OCI-LY7 (cell line): ENCODE results near the gene DIAPH2. TPM values are rescaled to one million over a fixed set of nuclear protein-coding genes. Genes with fewer than 3 reads are reported as not detected.

Experiments used
- BruUV-seq: library from RNA; stranded (reverse); fragments of 400-500 nt; replicated peaks from 2 replicates; lab custom pipeline; 2021; lab: Mats Ljungman, UMichigan
- CTCF ChIA-PET: fragments of 300-600 bp; sonication (Branson Sonifier 250); formaldehyde crosslinking; loops from one replicate; lab custom pipeline; 2022; ENCODE audit warnings: antibody characterized with exemption; ENCODE audit not compliant: unreplicated experiment; lab: Charles Lee
- POLR2A ChIA-PET: fragments of 300-600 bp; sonication (Branson Sonifier 250); formaldehyde crosslinking; loops from one replicate; lab custom pipeline; 2022; ENCODE audit warnings: antibody characterized with exemption; lab: Charles Lee
- DNase-seq: peaks from one replicate; pipeline ENCODE4 v3.0.0-alpha.2; 2015; ENCODE audit warnings: low spot score
- H2AFZ ChIP-seq: fragments of 200-600 bp; sonication (generic), shearing (Covaris generic); 2 replicates; pipeline ENCODE4 v1.6.1; 2014; ENCODE audit warnings: mild to moderate bottlenecking, antibody characterized with exemption, low read length, moderate library complexity
- H3K27ac ChIP-seq: fragments of 200-600 bp; sonication (generic); 2 replicates; pipeline ENCODE4 v1.5.1; 2014; ENCODE audit warnings: mixed run types, low read depth, mild to moderate bottlenecking, moderate library complexity, low read length, inconsistent platforms; ENCODE audit not compliant: poor library complexity, severe bottlenecking
- H3K36me3 ChIP-seq: fragments of 200-600 bp; sonication (generic); 2 replicates; pipeline ENCODE4 v1.6.1; 2014; ENCODE audit warnings: mild to moderate bottlenecking, antibody characterized with exemption, low read length, moderate library complexity, mixed read lengths; ENCODE audit not compliant: insufficient read depth
- H3K4me1 ChIP-seq: fragments of 200-600 bp; sonication (generic); 2 replicates; pipeline ENCODE4 v1.5.1; 2014; ENCODE audit warnings: mild to moderate bottlenecking, low read length; ENCODE audit not compliant: insufficient read depth, poor library complexity, severe bottlenecking
- H3K4me2 ChIP-seq: fragments of 200-600 bp; sonication (generic); 2 replicates; pipeline ENCODE4 v1.6.1; 2014; ENCODE audit warnings: mild to moderate bottlenecking, low read length
- H3K4me3 ChIP-seq: fragments of 200-600 bp; sonication (generic); 2 replicates; pipeline ENCODE4 v1.5.1; 2014; ENCODE audit warnings: mild to moderate bottlenecking, low read depth, low read length; ENCODE audit not compliant: poor library complexity, severe bottlenecking
- H3K79me2 ChIP-seq: fragments of 200-600 bp; sonication (generic); 2 replicates; pipeline ENCODE4 v1.6.1; 2016; ENCODE audit warnings: low read depth, mild to moderate bottlenecking, low read length, moderate library complexity, mixed read lengths; ENCODE audit not compliant: insufficient read depth
- H3K9me2 ChIP-seq: fragments of 200-600 bp; sonication (generic); 2 replicates; pipeline ENCODE4 v1.6.1; 2016; ENCODE audit warnings: mild to moderate bottlenecking, low read length, mixed read lengths; ENCODE audit not compliant: insufficient read depth
- H3K9me3 ChIP-seq: fragments of 200-600 bp; sonication (generic); 2 replicates; pipeline ENCODE4 v1.6.1; 2014; ENCODE audit warnings: mild to moderate bottlenecking, mixed run types, low read length, mixed read lengths
- H4K20me1 ChIP-seq: fragments of 200-600 bp; sonication (generic); 2 replicates; pipeline ENCODE4 v1.6.1; 2014; ENCODE audit warnings: mild to moderate bottlenecking, antibody characterized with exemption, low read length, moderate library complexity, mixed read lengths; ENCODE audit not compliant: insufficient read depth
- CTCF ChIP-seq: fragments of 200-600 bp; sonication (generic); conservative IDR thresholded peaks from 2 replicates; pipeline ENCODE4 v1.5.1; 2014; ENCODE audit warnings: mild to moderate bottlenecking, antibody characterized with exemption, low read length, moderate library complexity, mixed read lengths
- EZH2phosphoT487 ChIP-seq: fragments of 200-600 bp; sonication (generic); IDR thresholded peaks from 2 replicates; pipeline ENCODE4 v1.6.1; 2018; ENCODE audit warnings: low read depth, borderline replicate concordance, mild to moderate bottlenecking, mixed run types, antibody characterized with exemption, low read length, moderate library complexity, mixed read lengths
- intact Hi-C: fragments of 100-400 bp; cut with micrococcal nuclease; formaldehyde crosslinking; loops from one replicate; pipeline ENCODE4 v1.10.0; 2022; ENCODE audit not compliant: unreplicated experiment
- total RNA-seq, 2 experiments: library from RNA; depleted of rRNA in 1 of 2; stranded (reverse); fragments of >200 nt in 1 of 2; shearing (Covaris generic) in 1 of 2; gene quantifications; 2 replicates each; pipeline ENCODE4 v1.2.3, GENCODE V29; 2014 to 2022

Gene DIAPH2
- total RNA-seq, 2 experiments from 2014 or later = 21.3 to 21.5 TPM

DNA sequence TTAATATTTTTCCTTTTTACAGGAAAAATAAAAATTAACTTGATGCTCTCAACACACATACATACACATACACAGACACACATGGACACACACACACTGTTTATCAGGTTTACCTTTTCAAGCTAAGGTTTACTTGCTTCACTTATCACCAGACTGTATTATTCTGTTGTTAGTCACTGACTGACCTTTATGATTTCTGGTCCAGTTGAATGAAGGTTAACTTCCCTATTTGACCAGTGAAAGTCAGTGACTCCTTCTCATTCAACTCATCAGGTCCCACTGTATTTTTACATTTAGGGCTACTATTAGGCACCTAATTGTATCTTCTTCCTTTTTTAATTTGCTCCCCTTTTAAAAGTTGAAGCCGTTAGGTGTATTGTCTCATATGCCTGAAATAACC, 16.0 kb downstream of the DIAPH2 start:
- DNase-seq = no peak
- H3K4me3 ChIP-seq = no peak overlapping the region
- H3K27ac ChIP-seq = no peak overlapping the region
- no peaks in the 10 kb centered on the region for H3K36me3 ChIP-seq
- no peak overlapping the region for H3K4me2 ChIP-seq
- CTCF ChIA-PET = no interaction called here
- no peak overlapping the region for H2AFZ ChIP-seq
- BruUV-seq = no TSS peak
- POLR2A ChIA-PET = no interaction called here
- no peaks in the 10 kb centered on the region for H4K20me1 ChIP-seq
- no peaks in the 10 kb centered on the region for H3K9me2 ChIP-seq
- intact Hi-C loops = no loop called here
- TF ChIP-seq EZH2phosphoT487 (no peak), CTCF (no peak)
- no peaks in the 10 kb centered on the region for H3K79me2 ChIP-seq
- no peaks in the 10 kb centered on the region for H3K4me1 ChIP-seq
- H3K9me3 ChIP-seq = no peaks in the 10 kb centered on the region

DNA sequence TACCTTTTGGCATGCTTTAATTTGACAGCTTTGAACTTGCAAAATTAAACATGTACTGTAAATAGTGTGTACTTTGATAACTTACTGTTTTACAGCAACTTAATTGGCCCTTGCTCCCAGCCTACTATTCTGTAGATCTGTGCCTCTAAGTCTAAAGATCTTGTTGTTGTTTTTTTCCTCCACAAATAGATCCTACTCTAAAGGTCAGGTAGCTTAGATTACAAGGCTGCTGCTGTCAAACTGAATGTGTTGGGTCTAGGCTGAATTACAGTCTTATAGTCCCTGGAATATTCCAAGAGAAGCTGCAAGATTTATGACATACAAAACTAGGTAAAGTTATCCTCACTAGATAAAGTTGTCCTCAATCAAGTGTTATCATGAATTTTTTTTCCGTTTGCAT, 18.7 kb downstream of the DIAPH2 start:
- H2AFZ ChIP-seq = no peak overlapping the region
- no peak overlapping the region for H3K4me2 ChIP-seq
- intact Hi-C loops = no loop called here
- H3K4me3 ChIP-seq = no peak overlapping the region
- ChIA-PET CTCF (no interaction called here), POLR2A (interaction anchor here (1.0 to 1.5 kb wide), 2 partner anchors 17 to 33 kb away, joined by 3 read pairs; no protein-coding TSS in a partner anchor)
- H3K9me2 ChIP-seq = no peaks in the 10 kb centered on the region
- no peaks in the 10 kb centered on the region for H4K20me1 ChIP-seq
- H3K79me2 ChIP-seq = no peaks in the 10 kb centered on the region
- no peaks in the 10 kb centered on the region for H3K9me3 ChIP-seq
- H3K4me1 ChIP-seq = no peaks in the 10 kb centered on the region
- no peak for DNase-seq
- BruUV-seq = no TSS peak
- no peak for TF ChIP-seq CTCF
- no peak for TF ChIP-seq EZH2phosphoT487
- no peaks in the 10 kb centered on the region for H3K36me3 ChIP-seq
- H3K27ac ChIP-seq = no peak overlapping the region

DNA sequence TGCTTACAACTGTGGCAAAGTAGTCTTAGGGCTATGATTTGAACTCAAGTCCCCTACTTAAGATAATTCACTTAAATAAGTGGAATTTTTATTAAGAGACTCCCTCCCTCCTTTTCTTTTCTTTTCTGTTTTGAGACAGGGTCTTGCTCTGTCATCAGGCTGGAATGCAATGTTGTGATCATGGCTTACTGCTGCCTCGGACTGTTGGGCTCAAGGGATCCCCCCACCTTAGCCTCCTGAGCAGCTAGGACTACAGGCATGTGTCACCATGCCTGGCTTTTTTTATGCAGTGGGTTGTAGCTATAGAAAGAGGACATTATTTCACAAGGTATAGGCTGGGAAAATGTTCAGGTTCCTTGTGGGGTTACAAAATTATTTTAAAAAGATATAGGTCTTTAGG, 19.2 kb downstream of the DIAPH2 start:
- intact Hi-C loops = no loop called here
- H3K4me1 ChIP-seq = no peaks in the 10 kb centered on the region
- no peak overlapping the region for H3K27ac ChIP-seq
- H3K9me3 ChIP-seq = no peaks in the 10 kb centered on the region
- H4K20me1 ChIP-seq = no peaks in the 10 kb centered on the region
- CTCF ChIA-PET = no interaction called here
- no peaks in the 10 kb centered on the region for H3K9me2 ChIP-seq
- DNase-seq = no peak
- POLR2A ChIA-PET = interaction anchor here (1.0 kb wide), 1 partner anchor 18 kb away, joined by 3 read pairs; no protein-coding TSS in a partner anchor
- no peak overlapping the region for H3K4me3 ChIP-seq
- H3K4me2 ChIP-seq = no peak overlapping the region
- TF ChIP-seq EZH2phosphoT487 = no peak
- TF ChIP-seq CTCF = no peak
- H2AFZ ChIP-seq = no peak overlapping the region
- H3K36me3 ChIP-seq = no peaks in the 10 kb centered on the region
- no TSS peak for BruUV-seq
- H3K79me2 ChIP-seq = no peaks in the 10 kb centered on the region
